ENCODE measurements around the gene NGEF.

DNA sequence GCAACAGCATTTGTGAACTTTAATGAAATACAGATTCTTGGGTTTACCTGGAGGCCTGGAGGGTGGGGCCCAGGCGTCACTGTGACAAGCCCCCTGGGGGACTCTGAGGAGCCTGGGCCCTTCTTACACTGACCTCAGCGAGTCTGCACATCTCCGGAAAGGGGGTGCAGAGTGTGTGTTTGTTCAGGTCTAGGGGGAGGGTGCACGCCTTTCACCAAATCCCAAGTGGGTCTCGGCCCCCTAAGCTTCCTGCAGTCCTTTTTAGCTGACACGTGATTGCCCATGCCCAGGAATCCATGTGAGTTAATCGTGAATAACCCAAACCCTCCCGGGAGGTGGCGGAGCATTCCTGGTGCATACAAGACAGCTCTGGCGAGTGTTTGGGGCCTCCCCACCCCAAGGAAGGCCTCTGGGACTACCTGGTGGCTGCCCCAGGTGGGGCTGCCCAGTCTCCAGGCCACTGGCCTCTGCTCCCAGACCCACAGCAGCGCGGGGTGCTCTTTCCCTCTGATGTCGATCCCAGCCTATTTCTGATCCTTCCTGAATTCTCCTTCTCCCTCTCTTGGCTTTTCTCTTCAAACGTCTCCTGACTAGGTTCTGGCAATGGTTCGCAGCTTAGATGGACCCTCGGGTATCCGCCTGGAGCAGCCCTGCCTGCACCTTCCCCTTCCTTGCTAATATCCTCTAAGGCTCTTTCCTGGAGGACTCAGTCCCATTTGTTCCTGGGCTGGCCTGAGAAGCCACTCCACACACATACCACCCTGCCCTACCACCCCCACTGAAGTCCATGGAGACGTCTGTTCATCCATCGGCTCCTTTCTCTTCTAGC, 10.0 kb downstream of the NGEF start:
- TF ChIP-seq YY1 (IDR thresholded peaks at IDR 0.05; ENCODE audit: low read depth) (no peak), EP300 (IDR thresholded peaks at IDR 0.05; ENCODE audit: borderline replicate concordance) (no peak), NFIC (IDR thresholded peaks at IDR 0.05) (no peak), RAD21 (IDR thresholded peaks at IDR 0.05; ENCODE audit: low read depth) (no peak), TAF1 (IDR thresholded peaks at IDR 0.05; ENCODE audit: low read depth) (no peak), FOXM1 (IDR thresholded peaks at IDR 0.05; ENCODE audit: borderline replicate concordance, low read depth) (no peak), EGR1 (IDR thresholded peaks at IDR 0.05) (no peak), TEAD4 (IDR thresholded peaks at IDR 0.05) (no peak), REST (IDR thresholded peaks at IDR 0.05; ENCODE audit: low read depth) (no peak), ZBTB7A (IDR thresholded peaks at IDR 0.05; ENCODE audit: low read depth) (no peak)
